ENCODE measurements around the gene KANSL1.

DNA sequence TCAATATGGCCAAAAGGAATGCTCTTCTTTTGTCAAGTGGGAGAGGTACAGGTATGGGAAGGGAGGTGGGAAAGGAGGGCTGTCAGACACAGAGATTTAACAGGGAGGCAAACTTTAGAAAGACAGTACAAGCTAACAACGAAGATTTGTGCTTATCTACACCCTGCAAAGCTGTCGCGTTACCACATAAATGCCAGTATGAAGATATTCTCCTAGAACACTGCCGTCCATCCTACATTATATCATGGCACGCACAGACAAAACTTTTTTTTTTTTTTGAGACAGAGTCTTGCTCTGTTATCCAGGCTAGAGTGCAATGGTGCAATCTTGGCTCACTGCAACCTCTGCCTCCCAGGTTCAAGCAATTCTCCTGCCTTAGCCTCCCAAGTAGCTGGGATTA, 143.6 kb downstream of the KANSL1 start:
- TF ChIP-seq CTCF (IDR thresholded peaks at IDR 0.05 in 2 of 3, conservative IDR thresholded peaks at IDR 0.05 in 1 of 3; ENCODE audit: control insufficient read depth in 2 of 3, extremely low read depth in 1 of 3, insufficient read depth in 1 of 3, low read depth in 3 of 3, low read length in 3 of 3) (no peak), NFIC (IDR thresholded peaks at IDR 0.05; ENCODE audit: low read depth, low read length) (no peak), MTA2 (IDR thresholded peaks at IDR 0.05; ENCODE audit: low read depth) (no peak), EP300 (IDR thresholded peaks at IDR 0.05; ENCODE audit: borderline replicate concordance in 1 of 2, control insufficient read depth in 1 of 2, low read depth in 2 of 2, low read length in 2 of 2) (no peak), YBX1 (IDR thresholded peaks at IDR 0.05) (no peak), BCLAF1 (IDR thresholded peaks at IDR 0.05) (no peak), ZNF274 (IDR thresholded peaks at IDR 0.05; ENCODE audit: insufficient read depth, insufficient read length) (no peak), GATAD2B (conservative IDR thresholded peaks at IDR 0.05; ENCODE audit: low read depth) (no peak), TCF3 (IDR thresholded peaks at IDR 0.05; ENCODE audit: borderline replicate concordance, insufficient read depth, low read depth, low read length) (no peak), ZNF24 (IDR thresholded peaks at IDR 0.05) (no peak)
- TF ChIP-seq, protein P1, sequence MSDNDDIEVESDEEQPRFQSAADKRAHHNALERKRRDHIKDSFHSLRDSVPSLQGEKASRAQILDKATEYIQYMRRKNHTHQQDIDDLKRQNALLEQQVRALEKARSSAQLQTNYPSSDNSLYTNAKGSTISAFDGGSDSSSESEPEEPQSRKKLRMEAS (IDR thresholded peaks at IDR 0.05; ENCODE audit: low read depth, low read length): no peak
